Measurements from ENCODE around the gene ALDH3B1.

ALDH3B1 gene

DNA sequence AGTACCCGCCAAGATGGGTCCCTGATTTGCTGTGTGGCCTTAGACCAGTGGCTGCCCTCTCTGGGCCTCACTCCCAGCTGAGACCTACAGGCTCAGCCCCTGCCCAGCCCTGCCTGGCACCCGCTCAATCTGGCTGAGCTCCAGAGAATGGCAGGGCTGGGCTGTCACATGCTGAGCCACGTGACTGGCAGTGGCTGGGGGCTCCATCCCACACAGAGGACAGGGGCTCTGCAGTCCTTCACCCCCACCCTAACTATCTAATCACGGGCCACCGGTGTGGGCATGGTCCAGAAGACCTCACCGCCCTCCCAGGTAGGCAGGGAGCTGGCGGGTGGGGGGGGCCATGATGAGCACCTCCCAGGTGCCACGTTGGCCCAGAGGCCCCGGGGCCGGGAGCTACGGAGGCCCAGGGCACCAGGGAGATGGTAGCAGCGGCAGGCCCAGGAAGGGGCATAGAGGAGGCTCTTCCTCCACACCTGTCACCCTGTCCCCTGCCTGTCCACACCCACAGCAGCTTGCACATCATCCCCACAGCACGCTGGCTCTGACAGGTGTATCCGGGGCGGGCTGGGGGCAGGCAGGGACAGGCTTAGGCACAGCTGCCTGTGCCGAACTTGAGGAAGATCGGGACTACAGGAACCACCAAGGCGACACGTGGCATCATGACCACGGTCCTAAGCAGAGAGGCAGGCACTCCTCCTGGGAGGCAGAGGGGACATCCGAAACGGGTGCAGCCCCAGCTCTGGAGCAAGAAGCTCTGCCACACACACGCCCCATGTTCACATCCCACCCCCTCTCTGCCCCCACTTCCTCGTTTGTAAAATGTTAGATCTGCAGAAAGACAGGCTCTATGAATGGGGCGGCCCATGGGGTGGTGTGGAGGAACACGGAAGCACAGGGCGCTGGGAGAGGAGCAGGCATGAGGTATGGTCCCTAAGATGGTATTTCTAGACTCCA is 1.5 kb upstream of the ALDH3B1 start:
- peak; percentile 73 for DNase-seq (ENCODE audit: low read depth)
- TF ChIP-seq POLR2A (IDR thresholded peaks at IDR 0.05; ENCODE audit: extremely low read depth, insufficient read length) = no peak
- TF ChIP-seq, protein P1, sequence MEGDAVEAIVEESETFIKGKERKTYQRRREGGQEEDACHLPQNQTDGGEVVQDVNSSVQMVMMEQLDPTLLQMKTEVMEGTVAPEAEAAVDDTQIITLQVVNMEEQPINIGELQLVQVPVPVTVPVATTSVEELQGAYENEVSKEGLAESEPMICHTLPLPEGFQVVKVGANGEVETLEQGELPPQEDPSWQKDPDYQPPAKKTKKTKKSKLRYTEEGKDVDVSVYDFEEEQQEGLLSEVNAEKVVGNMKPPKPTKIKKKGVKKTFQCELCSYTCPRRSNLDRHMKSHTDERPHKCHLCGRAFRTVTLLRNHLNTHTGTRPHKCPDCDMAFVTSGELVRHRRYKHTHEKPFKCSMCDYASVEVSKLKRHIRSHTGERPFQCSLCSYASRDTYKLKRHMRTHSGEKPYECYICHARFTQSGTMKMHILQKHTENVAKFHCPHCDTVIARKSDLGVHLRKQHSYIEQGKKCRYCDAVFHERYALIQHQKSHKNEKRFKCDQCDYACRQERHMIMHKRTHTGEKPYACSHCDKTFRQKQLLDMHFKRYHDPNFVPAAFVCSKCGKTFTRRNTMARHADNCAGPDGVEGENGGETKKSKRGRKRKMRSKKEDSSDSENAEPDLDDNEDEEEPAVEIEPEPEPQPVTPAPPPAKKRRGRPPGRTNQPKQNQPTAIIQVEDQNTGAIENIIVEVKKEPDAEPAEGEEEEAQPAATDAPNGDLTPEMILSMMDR (IDR thresholded peaks at IDR 0.05; ENCODE audit: low read depth, low read length) = no peak
- no peak for TF ChIP-seq MYC (IDR thresholded peaks at IDR 0.05; ENCODE audit: low read depth, low read length)
- TF ChIP-seq, protein P2, sequence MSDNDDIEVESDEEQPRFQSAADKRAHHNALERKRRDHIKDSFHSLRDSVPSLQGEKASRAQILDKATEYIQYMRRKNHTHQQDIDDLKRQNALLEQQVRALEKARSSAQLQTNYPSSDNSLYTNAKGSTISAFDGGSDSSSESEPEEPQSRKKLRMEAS (IDR thresholded peaks at IDR 0.05; ENCODE audit: low read depth, low read length) = no peak
- peak overlapping the region; percentile 43 for H3K4me3 ChIP-seq (ENCODE audit: low read depth, low read length)

DNA sequence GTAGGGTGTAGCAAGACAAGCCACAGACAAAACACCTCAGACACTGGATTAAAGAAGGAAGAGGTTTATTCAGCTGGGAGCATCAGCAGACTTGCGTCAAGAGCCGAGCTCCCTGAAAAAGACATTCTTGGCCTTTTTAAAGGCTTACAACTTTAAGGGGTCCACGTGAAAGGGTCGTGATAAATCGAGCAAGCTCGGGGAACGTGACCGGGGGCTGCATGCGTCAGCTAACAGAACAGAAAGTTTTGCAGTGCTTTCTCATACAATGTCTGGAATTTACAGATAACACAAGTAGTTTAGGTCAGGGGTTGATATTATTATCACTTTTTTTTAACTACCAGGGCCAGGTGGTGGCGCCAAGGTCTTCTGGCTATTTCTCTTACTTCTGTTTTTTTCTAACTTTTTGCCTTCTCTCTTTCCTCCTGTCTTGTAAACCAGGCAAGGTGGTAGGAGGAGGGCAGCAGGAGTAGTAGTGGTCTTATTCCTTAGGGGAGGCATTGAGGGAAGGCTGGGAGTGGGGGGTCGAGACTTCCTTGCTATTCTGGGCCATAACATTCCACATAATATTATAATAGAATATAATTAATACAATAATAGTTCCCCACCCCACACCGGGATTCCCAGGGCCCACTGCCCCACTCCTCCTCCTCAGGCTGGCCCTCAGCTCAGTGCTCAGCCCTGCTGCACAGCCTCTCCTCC is 587 bp upstream of the ALDH3B1 start:
- TF ChIP-seq, protein P1 (IDR thresholded peaks at IDR 0.05; ENCODE audit: low read depth, low read length) = peak; percentile 40
- TF ChIP-seq MYC (IDR thresholded peaks at IDR 0.05; ENCODE audit: low read depth, low read length) = peak; percentile 21; the same call in 1 of the 2 replicates
- TF ChIP-seq, protein P2 (IDR thresholded peaks at IDR 0.05; ENCODE audit: low read depth, low read length) = no peak
- no peak for TF ChIP-seq POLR2A (IDR thresholded peaks at IDR 0.05; ENCODE audit: extremely low read depth, insufficient read length)
- peak overlapping the region; percentile 43 for H3K4me3 ChIP-seq (ENCODE audit: low read depth, low read length)
- peak; percentile 84 for DNase-seq (ENCODE audit: low read depth)

DNA sequence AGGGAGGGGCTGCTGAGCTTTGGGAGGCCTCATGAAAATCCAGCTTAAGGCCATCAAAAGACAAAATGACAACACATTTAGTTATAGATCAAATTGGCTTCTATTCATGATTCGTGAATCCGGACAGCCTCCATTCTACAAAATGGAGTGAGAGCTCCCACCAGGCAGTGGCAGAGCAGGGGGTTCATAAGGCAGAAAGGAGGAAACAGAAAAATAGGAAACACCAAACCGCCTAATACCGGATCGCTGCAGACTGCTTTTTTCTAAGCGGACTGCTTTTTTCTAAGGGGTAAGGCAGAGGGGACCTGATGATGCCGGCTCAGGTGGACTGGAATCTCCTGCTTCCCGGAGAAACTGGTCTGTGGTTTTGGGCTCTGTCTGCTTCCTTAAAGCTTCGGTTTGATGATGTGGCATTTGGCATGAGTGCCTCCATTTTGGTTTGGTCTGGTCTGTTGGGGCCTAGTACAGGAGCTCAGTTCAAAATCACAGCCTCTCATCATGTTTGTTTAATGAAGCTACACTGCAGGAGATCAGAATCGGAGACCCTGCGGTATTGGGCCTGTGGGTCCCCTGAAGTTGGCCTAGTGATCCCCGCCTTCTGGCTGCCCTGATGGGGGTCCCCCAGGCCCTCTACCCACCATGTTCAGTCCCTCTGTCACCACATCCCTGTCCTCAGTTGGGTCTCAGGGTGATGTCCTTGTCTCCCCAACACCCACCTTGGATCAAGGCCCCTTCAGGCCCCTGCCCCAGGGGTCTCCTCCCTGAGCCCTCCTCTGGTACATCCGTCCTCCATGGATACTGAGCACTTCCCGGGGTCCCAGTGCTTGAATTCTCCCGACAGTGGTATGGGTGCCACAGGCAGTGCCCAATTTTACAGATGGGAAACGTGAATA is 1.2 kb downstream of the ALDH3B1 start:
- TF ChIP-seq, protein P1 (IDR thresholded peaks at IDR 0.05; ENCODE audit: low read depth, low read length) = no peak
- TF ChIP-seq, protein P2 (IDR thresholded peaks at IDR 0.05; ENCODE audit: low read depth, low read length) = no peak
- no peak for TF ChIP-seq POLR2A (IDR thresholded peaks at IDR 0.05; ENCODE audit: extremely low read depth, insufficient read length)
- TF ChIP-seq MYC (IDR thresholded peaks at IDR 0.05; ENCODE audit: low read depth, low read length) = no peak
- peak overlapping the region; percentile 80 for H3K4me3 ChIP-seq (ENCODE audit: low read depth, low read length)
- DNase-seq (ENCODE audit: low read depth) = peak; percentile 59

DNA sequence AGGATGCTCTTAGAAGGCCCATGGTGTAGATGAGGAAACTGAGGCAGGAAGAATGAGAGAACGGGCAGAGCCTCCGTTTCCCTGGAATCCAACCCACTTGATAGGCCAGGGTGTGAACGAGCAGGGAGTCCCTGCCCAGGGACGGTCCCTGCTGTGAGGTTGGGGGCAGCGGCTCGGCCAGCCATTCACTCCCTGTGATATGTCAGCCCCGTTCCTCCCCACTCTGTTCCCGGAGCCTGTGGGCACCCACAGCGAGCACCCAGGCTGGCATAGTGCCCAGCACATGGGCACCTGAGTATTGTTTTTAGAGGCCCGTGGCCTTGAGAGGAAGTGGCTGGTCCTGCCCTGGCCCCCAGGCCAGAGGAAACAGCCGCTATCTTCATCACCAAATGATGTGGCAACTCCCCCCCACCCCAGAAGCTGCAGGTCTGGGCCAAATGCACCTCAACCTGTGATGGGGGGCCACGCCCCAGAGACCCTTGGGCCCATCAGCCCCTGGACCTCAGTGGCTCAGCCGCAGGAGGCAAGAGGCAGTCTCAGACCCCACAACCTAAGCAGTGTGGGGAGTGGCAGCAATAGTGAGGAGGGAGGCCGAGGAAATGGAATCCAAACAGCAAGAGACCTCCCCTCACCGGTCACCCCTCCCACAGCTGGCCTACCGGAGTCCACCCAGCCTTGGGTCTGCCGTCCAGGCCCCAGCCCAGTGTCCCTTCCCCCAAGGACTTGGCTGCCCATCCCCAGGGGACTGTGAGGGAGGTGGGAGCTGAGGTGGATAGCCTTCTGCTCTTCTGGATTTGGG is 2.1 kb downstream of the ALDH3B1 start:
- no peak for DNase-seq (ENCODE audit: low read depth)
- H3K4me3 ChIP-seq (ENCODE audit: low read depth, low read length) = no peak overlapping the region
- TF ChIP-seq MYC (IDR thresholded peaks at IDR 0.05; ENCODE audit: low read depth, low read length) = no peak
- TF ChIP-seq POLR2A (IDR thresholded peaks at IDR 0.05; ENCODE audit: extremely low read depth, insufficient read length) = no peak
- TF ChIP-seq, protein P1 (IDR thresholded peaks at IDR 0.05; ENCODE audit: low read depth, low read length) = no peak
- TF ChIP-seq, protein P2 (IDR thresholded peaks at IDR 0.05; ENCODE audit: low read depth, low read length) = no peak
